SK-N-SH (cell line): ENCODE measurements around the gene MN1.

Source experiments
- JUND ChIP-seq: IDR thresholded peaks from 2 replicates; pipeline ENCODE4 v1.4.0; 2012
- MXI1 ChIP-seq: IDR thresholded peaks from 2 replicates; pipeline ENCODE4 v1.6.1; 2012; ENCODE audit warnings: mild to moderate bottlenecking, low read depth, low read length, improper control_type of control experiment
- NRF1 ChIP-seq: IDR thresholded peaks from 2 replicates; pipeline ENCODE4 v1.6.1; 2012; ENCODE audit warnings: low read depth, mild to moderate bottlenecking, low read length
- TF ChIP-seq, protein P1 (sequence below): fragments of 200-600 bp; sonication (generic); IDR thresholded peaks from 2 replicates; pipeline ENCODE4 v1.6.1; 2017; ENCODE audit warnings: antibody characterized with exemption, mild to moderate bottlenecking, moderate library complexity
- TF ChIP-seq, protein P2 (sequence below): IDR thresholded peaks from 2 replicates; pipeline ENCODE4 v1.6.1; 2012; ENCODE audit warnings: mild to moderate bottlenecking, low read depth, low read length, moderate library complexity

DNA sequence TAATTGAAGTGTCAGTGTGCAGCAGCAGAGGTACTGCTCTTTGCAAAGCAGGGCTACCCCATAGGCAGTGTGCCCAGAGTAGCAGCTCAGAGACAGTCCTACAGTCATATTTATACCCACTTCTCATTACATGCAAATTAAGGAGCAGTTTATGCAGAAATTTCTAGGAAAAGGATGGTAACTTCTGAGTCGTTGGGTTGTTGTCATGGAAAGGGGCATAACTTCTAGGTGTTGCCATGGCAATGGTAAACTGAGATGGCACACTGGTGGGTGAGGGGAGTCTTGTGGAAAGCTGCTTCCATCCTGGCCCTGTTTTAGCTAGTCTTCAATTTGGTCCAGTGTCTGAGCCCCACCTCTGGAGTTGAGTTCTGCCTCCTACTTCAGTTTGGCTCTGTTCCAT is 77.4 kb downstream of the MN1 start:
- TF ChIP-seq NRF1 (no peak), JUND (no peak), MXI1 (no peak)
- TF ChIP-seq, protein P1, sequence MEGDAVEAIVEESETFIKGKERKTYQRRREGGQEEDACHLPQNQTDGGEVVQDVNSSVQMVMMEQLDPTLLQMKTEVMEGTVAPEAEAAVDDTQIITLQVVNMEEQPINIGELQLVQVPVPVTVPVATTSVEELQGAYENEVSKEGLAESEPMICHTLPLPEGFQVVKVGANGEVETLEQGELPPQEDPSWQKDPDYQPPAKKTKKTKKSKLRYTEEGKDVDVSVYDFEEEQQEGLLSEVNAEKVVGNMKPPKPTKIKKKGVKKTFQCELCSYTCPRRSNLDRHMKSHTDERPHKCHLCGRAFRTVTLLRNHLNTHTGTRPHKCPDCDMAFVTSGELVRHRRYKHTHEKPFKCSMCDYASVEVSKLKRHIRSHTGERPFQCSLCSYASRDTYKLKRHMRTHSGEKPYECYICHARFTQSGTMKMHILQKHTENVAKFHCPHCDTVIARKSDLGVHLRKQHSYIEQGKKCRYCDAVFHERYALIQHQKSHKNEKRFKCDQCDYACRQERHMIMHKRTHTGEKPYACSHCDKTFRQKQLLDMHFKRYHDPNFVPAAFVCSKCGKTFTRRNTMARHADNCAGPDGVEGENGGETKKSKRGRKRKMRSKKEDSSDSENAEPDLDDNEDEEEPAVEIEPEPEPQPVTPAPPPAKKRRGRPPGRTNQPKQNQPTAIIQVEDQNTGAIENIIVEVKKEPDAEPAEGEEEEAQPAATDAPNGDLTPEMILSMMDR = no peak
- TF ChIP-seq, protein P2, sequence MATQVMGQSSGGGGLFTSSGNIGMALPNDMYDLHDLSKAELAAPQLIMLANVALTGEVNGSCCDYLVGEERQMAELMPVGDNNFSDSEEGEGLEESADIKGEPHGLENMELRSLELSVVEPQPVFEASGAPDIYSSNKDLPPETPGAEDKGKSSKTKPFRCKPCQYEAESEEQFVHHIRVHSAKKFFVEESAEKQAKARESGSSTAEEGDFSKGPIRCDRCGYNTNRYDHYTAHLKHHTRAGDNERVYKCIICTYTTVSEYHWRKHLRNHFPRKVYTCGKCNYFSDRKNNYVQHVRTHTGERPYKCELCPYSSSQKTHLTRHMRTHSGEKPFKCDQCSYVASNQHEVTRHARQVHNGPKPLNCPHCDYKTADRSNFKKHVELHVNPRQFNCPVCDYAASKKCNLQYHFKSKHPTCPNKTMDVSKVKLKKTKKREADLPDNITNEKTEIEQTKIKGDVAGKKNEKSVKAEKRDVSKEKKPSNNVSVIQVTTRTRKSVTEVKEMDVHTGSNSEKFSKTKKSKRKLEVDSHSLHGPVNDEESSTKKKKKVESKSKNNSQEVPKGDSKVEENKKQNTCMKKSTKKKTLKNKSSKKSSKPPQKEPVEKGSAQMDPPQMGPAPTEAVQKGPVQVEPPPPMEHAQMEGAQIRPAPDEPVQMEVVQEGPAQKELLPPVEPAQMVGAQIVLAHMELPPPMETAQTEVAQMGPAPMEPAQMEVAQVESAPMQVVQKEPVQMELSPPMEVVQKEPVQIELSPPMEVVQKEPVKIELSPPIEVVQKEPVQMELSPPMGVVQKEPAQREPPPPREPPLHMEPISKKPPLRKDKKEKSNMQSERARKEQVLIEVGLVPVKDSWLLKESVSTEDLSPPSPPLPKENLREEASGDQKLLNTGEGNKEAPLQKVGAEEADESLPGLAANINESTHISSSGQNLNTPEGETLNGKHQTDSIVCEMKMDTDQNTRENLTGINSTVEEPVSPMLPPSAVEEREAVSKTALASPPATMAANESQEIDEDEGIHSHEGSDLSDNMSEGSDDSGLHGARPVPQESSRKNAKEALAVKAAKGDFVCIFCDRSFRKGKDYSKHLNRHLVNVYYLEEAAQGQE = no peak
